Activated T-cell treated with anti-CD3 and anti-CD28 coated beads, Interleukin-2, amount 50 U/mL, for 72 hours (primary cell): ENCODE data around the gene MAP3K7CL. TPM values are rescaled to one million over a fixed set of nuclear protein-coding genes. Genes with fewer than 3 reads are reported as not detected.
A peak's percentile ranks its signal among the peaks of the same experiment; 100 is the strongest.

Experiments used
- ATAC-seq, 2 donors: fragments of 150-1000 bp; cut with Tn5 transposase; replicated peaks in 1 of 2; 2 replicates each; pipeline ENCODE4 v1.10.0; 2021; ENCODE audit warnings: moderate library complexity in 2 of 2, mild to moderate bottlenecking in 1 of 2
- DNase-seq, 2 donors: peaks; one replicate each; pipeline ENCODE4 v3.0.0; 2021 to 2022; ENCODE audit warnings: mixed read lengths in 1 of 2
- H3K27ac Mint-ChIP-seq: one replicate; pipeline ENCODE4 v1.8.0; 2022; ENCODE audit warnings: mild to moderate bottlenecking, moderate library complexity, mixed read lengths
- H3K27me3 Mint-ChIP-seq: one replicate; pipeline ENCODE4 v1.8.0; 2022; ENCODE audit warnings: low read depth, mixed read lengths
- H3K36me3 Mint-ChIP-seq, 2 donors: one replicate each; pipeline ENCODE4 v1.8.0; 2022; ENCODE audit warnings: mixed read lengths in 2 of 2, mild to moderate bottlenecking in 1 of 2; ENCODE audit not compliant: insufficient read depth in 2 of 2
- H3K4me1 Mint-ChIP-seq: one replicate; pipeline ENCODE4 v1.8.0; 2022; ENCODE audit warnings: low read depth, mixed read lengths
- H3K4me3 Mint-ChIP-seq, 2 donors: one replicate each; pipeline ENCODE4 v1.8.0; 2022; ENCODE audit warnings: mild to moderate bottlenecking in 2 of 2, mixed read lengths in 2 of 2, moderate library complexity in 2 of 2
- H3K9me3 Mint-ChIP-seq, 2 donors: one replicate each; pipeline ENCODE4 v1.8.0; 2022; ENCODE audit warnings: mixed read lengths in 2 of 2
- total RNA-seq, 2 donors: library from RNA; stranded (reverse); gene quantifications; one replicate each; pipeline ENCODE4 v1.2.3, GENCODE V29; 2022

The MAP3K7CL gene
- total RNA-seq, 2 donors from 2014 or later: 9.6 to 10.3 TPM

- Mint-ChIP-seq H3K4me3 (no peak overlapping the region), H3K27me3 (no peaks in the 10 kb centered on the region), H3K9me3 (no peaks in the 10 kb centered on the region), H3K4me1 (peaks cover 9% of the 10 kb centered on the region), H3K27ac (no peak overlapping the region), H3K36me3 (no peaks in the 10 kb centered on the region)
- ATAC-seq: no peak
- DNase-seq: no peak
Measured at GRCh38 chr21:29105218-29105617, 25.2 kb upstream of the MAP3K7CL start.

- ATAC-seq: no peak
- DNase-seq: no peak
- no peak overlapping the region for H3K27ac Mint-ChIP-seq
- H3K27me3 Mint-ChIP-seq: no peaks in the 10 kb centered on the region
- no peak overlapping the region for H3K4me3 Mint-ChIP-seq
- H3K9me3 Mint-ChIP-seq: no peaks in the 10 kb centered on the region
- H3K4me1 Mint-ChIP-seq: no peaks in the 10 kb centered on the region
- peaks cover 0 to 3% of the 10 kb centered on the region in 2 donors for H3K36me3 Mint-ChIP-seq
Measured at GRCh38 chr21:29114765-29115500, 15.5 kb upstream of the MAP3K7CL start.

- H3K36me3 Mint-ChIP-seq: peaks cover 0 to 3% of the 10 kb centered on the region in 2 donors
- DNase-seq: no peak
- no peak for ATAC-seq
- no peaks in the 10 kb centered on the region for H3K27me3 Mint-ChIP-seq
- no peaks in the 10 kb centered on the region for H3K4me1 Mint-ChIP-seq
- no peak overlapping the region for H3K4me3 Mint-ChIP-seq
- H3K27ac Mint-ChIP-seq: no peak overlapping the region
- H3K9me3 Mint-ChIP-seq: no peaks in the 10 kb centered on the region
Measured at GRCh38 chr21:29115899-29116298, 14.5 kb upstream of the MAP3K7CL start.

GRCh38 chr21:29117372-29117955, 13.0 kb upstream of the MAP3K7CL start:
- ATAC-seq (no peak), DNase-seq (no peak)
- Mint-ChIP-seq H3K9me3 (no peaks in the 10 kb centered on the region), H3K4me1 (no peaks in the 10 kb centered on the region), H3K27ac (no peak overlapping the region), H3K36me3 (peaks cover 0 to 3% of the 10 kb centered on the region in 2 donors), H3K27me3 (no peaks in the 10 kb centered on the region), H3K4me3 (no peak overlapping the region)

GRCh38 chr21:29121759-29122158, 8.7 kb upstream of the MAP3K7CL start:
- peaks cover 9% of the 10 kb centered on the region for H3K4me1 Mint-ChIP-seq
- DNase-seq (no peak), ATAC-seq (no peak)
- H3K9me3 Mint-ChIP-seq: no peaks in the 10 kb centered on the region
- no peak overlapping the region for H3K4me3 Mint-ChIP-seq
- H3K27ac Mint-ChIP-seq: no peak overlapping the region
- no peaks in the 10 kb centered on the region for H3K36me3 Mint-ChIP-seq
- H3K27me3 Mint-ChIP-seq: no peaks in the 10 kb centered on the region

GRCh38 chr21:29124645-29125044, 5.8 kb upstream of the MAP3K7CL start:
- peaks cover 0 to 2% of the 10 kb centered on the region in 2 donors for H3K9me3 Mint-ChIP-seq
- peaks cover 9% of the 10 kb centered on the region for H3K4me1 Mint-ChIP-seq
- peaks cover 0 to 2% of the 10 kb centered on the region in 2 donors for H3K36me3 Mint-ChIP-seq
- DNase-seq (no peak), ATAC-seq (peak in 1 of 2 donors; percentile 28)
- no peaks in the 10 kb centered on the region for H3K27me3 Mint-ChIP-seq
- no peak overlapping the region for H3K27ac Mint-ChIP-seq
- H3K4me3 Mint-ChIP-seq: no peak overlapping the region

GRCh38 chr21:29125191-29125590, 5.3 kb upstream of the MAP3K7CL start:
- peak; percentile 47 to 73 for ATAC-seq
- no peak overlapping the region for H3K27ac Mint-ChIP-seq
- peaks cover 0 to 2% of the 10 kb centered on the region in 2 donors for H3K9me3 Mint-ChIP-seq
- H3K36me3 Mint-ChIP-seq: peaks cover 0 to 2% of the 10 kb centered on the region in 2 donors
- no peak for DNase-seq
- no peak overlapping the region for H3K4me3 Mint-ChIP-seq
- peaks cover 12% of the 10 kb centered on the region for H3K4me1 Mint-ChIP-seq
- no peaks in the 10 kb centered on the region for H3K27me3 Mint-ChIP-seq

- H3K4me1 Mint-ChIP-seq: peaks cover 15% of the 10 kb centered on the region
- no peak for ATAC-seq
- H3K36me3 Mint-ChIP-seq: peaks cover 0 to 2% of the 10 kb centered on the region in 2 donors
Measured at GRCh38 chr21:29125979-29126378, 4.5 kb upstream of the MAP3K7CL start.

GRCh38 chr21:29133241-29133640, 2.8 kb downstream of the MAP3K7CL start:
- DNase-seq (no peak), ATAC-seq (no peak)
- H3K4me3 Mint-ChIP-seq: no peak overlapping the region
- H3K9me3 Mint-ChIP-seq: peaks cover 0 to 2% of the 10 kb centered on the region in 2 donors
- no peaks in the 10 kb centered on the region for H3K27me3 Mint-ChIP-seq
- H3K27ac Mint-ChIP-seq: no peak overlapping the region
- peaks cover 6% of the 10 kb centered on the region for H3K4me1 Mint-ChIP-seq
- H3K36me3 Mint-ChIP-seq: peaks cover 0 to 2% of the 10 kb centered on the region in 2 donors

More at GRCh38 chr21:29125979-29126378, 4.5 kb upstream of the MAP3K7CL start:
- no peak overlapping the region for H3K4me3 Mint-ChIP-seq
- H3K9me3 Mint-ChIP-seq: peaks cover 0 to 2% of the 10 kb centered on the region in 2 donors
- H3K27me3 Mint-ChIP-seq: no peaks in the 10 kb centered on the region
- H3K27ac Mint-ChIP-seq: no peak overlapping the region
- no peak for DNase-seq

- ATAC-seq (no peak), DNase-seq (no peak)
- Mint-ChIP-seq H3K9me3 (peaks cover 0 to 2% of the 10 kb centered on the region in 2 donors), H3K4me3 (no peak overlapping the region), H3K27ac (no peak overlapping the region), H3K27me3 (no peaks in the 10 kb centered on the region), H3K4me1 (peaks cover 6% of the 10 kb centered on the region), H3K36me3 (peaks cover 0 to 2% of the 10 kb centered on the region in 2 donors)
Measured at GRCh38 chr21:29133796-29134195, 3.4 kb downstream of the MAP3K7CL start.

GRCh38 chr21:29135481-29135880, 5.0 kb downstream of the MAP3K7CL start:
- Mint-ChIP-seq H3K4me1 (peaks cover under 1% of the 10 kb centered on the region), H3K9me3 (no peaks in the 10 kb centered on the region), H3K27ac (no peak overlapping the region), H3K4me3 (no peak overlapping the region), H3K27me3 (no peaks in the 10 kb centered on the region), H3K36me3 (no peaks in the 10 kb centered on the region)
- DNase-seq: no peak
- no peak for ATAC-seq

- DNase-seq: no peak
- H3K36me3 Mint-ChIP-seq: no peaks in the 10 kb centered on the region
- H3K9me3 Mint-ChIP-seq: no peaks in the 10 kb centered on the region
- H3K27ac Mint-ChIP-seq: no peak overlapping the region
- H3K4me1 Mint-ChIP-seq: no peaks in the 10 kb centered on the region
- H3K27me3 Mint-ChIP-seq: no peaks in the 10 kb centered on the region
- no peak for ATAC-seq
- no peak overlapping the region for H3K4me3 Mint-ChIP-seq
Measured at GRCh38 chr21:29136033-29136432, 5.6 kb downstream of the MAP3K7CL start.

- no peak for ATAC-seq
- Mint-ChIP-seq H3K9me3 (no peaks in the 10 kb centered on the region), H3K4me3 (no peak overlapping the region), H3K27ac (no peak overlapping the region), H3K27me3 (no peaks in the 10 kb centered on the region), H3K36me3 (no peaks in the 10 kb centered on the region), H3K4me1 (peaks cover 23% of the 10 kb centered on the region)
- DNase-seq: no peak
Measured at GRCh38 chr21:29144736-29145353, 14.4 kb downstream of the MAP3K7CL start.
